Hematopoietic multipotent progenitor cell treated with erythropoietin and hydrocortisone succinate and interleukin-3 and kit ligand, for 17 days (in vitro differentiated cells): ENCODE measurements around the gene ERVW-1.
A peak's percentile ranks its signal among the peaks of the same experiment; 100 is the strongest.
"Not testable (repeated sequence)": the region's sequence is repeated elsewhere in the genome, so short reads cannot be mapped to it uniquely, and the experiment has no call there.

Experiments
- DNase-seq: peaks from one replicate; pipeline ENCODE4 v3.0.0-alpha.2; 2015; ENCODE audit warnings: low spot score

Gene ERVW-1

DNA sequence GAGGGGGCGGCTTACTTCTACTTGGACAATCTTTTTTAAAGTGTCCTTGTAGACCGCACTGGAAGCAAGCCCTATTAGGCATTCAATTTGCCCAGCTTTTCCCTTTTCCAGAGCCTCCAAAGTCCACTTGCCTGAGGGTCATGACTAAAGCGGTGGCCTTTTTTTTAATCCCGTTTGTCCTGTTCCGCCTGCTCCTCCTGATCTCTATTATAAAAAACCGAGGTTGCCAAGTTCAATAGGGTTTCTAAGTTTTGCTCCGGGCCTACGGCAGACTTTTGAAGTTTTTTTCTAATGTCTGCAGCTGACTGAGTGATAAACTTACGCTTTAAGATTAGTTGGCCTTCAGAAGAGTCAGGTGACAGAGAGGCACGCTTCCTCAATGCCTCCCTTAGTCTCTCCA is 3.8 kb downstream of the ERVW-1 start:
- DNase-seq = not testable (repeated sequence)

DNA sequence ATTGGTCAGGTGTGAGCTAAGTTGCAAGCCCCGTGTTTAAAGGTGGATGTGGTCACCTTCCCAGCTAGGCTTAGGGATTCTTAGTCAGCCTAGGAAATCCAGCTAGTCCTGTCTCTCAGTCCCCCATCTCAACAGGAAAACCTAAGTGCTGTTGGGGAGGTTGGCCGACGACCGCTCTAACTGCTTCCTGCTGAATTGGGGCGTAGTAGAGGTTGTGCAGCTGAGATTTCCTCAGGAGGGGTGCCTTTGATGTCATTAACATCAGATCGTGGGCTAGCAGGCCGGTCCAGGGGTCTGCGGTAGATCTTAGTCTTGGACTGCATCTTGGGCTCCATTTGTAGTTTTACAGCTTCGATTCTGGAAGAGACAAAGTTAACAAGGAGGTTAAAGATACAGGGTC is 9.2 kb downstream of the ERVW-1 start:
- DNase-seq = not testable (repeated sequence)

DNA sequence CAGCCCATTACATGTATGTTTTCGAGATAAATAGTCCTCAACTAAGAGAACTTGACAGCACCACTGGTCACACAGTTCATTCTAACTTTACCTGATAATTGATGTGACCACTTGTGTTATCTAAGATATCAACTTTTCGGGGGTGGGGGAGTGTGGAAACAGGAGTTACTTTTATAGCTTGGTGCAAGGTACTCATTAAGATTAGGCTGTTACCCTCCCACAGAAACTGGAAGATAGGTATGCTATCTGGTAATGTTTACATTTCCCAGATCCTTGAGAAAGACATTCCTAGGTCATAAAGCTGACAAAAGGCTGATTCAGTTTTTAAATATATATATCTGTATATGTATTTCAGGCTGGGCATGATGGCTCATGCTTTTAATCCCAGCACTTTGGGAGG is 11.1 kb downstream of the ERVW-1 start:
- DNase-seq = no peak

DNA sequence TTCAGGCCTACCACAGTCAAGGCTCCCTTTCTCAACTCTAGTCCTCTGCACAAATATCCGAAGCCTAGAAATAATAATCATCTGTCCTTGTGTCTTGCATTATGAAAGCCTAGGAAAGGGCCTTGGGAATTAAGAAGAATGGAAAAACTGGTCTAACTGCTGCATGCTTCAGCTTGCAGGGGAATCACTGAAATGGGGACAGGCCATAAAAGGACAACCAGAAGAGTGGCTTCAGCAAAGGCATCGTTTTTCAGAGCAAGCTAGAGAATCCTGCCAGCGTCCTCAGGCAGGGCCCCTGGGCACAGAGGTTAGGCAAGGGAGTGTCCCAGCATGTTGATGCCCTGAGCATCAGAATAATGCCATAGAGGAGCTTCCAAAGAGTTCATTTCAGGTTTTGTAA is 13.2 kb downstream of the ERVW-1 start:
- no peak for DNase-seq

DNA sequence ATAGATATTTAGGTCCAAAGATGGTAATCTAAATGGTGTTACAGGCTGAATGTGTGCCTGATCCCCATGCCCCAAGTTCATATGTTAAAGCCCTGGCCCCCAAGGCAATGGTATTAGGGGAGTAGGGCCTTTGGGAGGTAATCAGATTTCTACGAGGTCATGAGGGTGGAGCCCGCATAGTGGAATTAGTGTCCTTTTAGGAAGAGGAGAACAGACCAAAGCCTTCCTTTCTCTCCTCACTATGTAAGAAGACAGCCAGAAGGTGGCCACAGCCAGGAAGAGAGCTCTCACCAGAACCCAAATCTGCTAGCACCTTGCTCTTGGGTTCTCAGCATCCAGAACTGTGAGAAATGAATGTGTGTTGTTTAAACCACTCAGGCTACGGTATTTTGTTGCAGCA is 15.2 kb downstream of the ERVW-1 start:
- no peak for DNase-seq

DNA sequence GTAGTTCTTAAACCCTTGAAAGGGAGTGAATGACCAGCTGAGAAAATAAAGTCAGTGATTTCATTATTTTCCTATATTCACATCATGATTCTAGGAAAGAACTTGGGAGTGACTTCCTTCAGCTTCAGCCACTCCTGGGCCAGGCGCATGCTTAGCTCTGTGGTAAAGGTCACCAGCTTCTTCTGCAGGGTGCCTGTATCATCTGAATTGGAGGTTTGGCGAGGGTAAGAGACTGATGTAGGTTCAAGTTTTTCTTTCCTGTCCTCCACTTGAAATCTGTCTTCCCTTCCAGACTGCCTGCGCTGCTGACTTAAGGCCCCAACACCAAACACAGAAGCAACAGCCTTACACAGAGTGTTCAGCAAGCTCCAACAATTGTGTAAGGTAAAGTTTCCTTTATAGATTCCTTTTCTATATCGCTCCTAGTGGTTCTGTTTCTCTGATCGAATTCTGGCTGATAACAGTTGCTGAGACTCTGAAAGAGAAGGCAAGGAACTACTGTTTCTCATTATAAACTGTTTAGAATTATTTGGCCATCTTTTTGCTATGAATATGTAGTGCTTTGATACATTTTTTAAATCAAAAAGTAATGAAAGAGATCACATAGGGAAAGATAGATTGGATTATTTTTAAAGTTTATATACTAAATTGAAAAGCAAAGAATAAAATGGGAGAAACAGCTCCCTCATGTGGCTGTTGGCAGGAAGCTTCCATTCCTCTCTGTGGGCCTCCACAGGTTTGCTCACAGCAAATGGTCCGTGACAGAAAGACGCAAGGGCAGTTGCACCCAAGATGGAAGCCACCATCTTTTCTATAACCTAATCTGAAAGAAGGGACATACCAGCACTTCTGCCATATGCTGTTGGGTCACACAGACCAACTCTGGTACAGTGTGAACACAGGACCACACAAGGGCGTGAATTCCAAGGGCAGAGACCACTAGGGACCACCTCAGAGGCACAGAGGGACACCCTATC is 16.4 kb downstream of the ERVW-1 start:
- peak; percentile 41 for DNase-seq

DNA sequence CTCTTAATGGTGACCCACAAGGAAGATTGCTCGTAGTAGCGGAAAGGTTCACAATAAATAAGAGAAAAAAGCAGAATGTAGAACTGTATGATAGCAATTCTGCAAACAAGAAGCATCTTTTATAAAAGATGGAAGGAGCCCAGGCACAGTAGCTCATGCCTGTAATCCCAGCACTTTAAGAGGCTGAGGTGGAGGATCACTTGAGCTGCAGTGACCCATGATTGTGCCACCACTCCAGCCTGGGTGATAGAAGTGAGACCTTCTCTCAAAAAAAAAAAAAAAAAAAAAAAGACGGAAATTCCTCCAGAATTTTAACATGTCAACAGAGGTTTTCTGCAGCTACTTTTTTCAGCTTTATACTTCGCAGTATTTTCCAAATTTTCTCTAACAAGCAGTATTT is 17.2 kb downstream of the ERVW-1 start:
- DNase-seq = no peak

DNA sequence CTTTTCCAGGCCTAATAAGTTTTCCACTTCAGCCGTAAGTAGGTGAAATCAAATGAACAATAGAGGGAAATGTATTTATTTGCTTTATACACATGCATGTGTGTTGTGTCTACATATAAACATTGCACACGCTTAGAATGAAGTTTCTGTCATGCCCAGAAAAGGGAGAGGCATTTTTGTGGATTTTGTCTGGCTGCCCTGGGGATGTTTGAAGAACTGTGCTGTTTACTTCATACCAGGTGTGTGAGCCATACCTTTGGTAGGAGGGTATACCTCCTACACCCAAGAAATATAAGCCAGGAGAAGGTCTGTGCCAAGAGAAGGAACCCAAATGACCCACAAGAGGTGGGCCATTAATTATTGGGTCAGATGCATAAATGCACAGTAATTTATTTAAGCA is 17.6 kb downstream of the ERVW-1 start:
- DNase-seq = no peak

DNA sequence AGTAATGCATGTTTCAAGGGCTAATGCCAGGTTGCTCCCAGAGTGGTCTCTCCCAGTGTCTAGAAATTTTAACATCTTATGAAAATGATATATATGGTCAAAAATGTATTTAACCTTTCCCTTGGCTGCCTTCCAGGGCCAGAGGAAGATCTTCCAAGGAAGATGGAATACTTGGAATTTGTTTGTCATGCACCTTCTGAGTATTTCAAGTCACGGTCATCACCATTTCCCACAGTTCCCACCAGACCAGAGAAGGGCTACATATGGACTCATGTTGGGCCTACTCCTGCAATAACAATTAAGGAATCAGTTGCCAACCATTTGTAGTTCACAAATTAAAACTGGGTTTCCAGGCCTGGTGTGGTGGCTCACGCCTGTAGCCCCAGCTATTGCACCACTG is 21.5 kb downstream of the ERVW-1 start:
- DNase-seq = no peak

DNA sequence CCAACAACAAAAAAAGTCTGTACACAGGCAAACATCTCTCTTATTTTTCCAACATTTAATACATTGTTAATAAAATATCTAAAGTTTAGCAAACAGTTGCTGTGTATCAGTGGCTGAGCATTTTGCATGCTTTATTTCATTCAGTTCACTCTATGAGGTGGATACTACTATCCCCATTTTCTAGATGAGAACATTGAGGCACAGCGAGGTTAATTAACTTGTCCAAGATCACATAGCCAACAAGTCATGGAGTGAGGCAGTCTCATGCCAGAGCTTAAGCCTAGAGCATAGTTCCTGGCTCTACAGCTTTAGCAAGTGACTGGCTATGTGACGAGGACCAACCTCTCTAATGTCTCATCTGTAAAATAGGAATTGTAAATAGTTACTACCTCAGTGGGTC is 26.1 kb downstream of the ERVW-1 start:
- DNase-seq = no peak

DNA sequence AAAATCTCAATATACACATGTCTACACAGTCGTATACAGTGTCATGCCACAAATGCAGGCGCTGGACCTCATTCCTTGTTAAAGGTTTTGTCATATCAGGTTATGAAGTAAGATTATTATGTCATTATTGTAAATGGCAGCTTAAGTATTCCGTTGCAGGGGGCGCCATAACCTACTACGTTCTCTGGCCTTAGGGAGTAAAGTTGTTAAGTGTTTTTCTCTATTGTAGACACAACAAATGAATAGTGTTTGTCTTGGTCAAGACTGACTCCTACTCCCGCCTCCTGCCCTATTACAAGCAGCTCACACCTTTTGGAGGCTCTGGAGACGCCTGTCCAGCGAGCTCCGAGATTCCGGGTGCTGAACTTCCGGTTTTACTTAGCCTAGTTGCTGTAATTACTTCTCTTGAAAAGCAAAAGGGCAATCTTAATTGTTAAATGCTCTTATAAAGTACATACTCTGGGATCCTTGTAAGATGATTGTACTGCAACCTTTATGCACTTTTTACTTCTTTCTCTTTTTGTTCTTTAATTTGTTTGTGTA is 29.5 kb downstream of the ERVW-1 start:
- DNase-seq = peak; percentile 74

DNA sequence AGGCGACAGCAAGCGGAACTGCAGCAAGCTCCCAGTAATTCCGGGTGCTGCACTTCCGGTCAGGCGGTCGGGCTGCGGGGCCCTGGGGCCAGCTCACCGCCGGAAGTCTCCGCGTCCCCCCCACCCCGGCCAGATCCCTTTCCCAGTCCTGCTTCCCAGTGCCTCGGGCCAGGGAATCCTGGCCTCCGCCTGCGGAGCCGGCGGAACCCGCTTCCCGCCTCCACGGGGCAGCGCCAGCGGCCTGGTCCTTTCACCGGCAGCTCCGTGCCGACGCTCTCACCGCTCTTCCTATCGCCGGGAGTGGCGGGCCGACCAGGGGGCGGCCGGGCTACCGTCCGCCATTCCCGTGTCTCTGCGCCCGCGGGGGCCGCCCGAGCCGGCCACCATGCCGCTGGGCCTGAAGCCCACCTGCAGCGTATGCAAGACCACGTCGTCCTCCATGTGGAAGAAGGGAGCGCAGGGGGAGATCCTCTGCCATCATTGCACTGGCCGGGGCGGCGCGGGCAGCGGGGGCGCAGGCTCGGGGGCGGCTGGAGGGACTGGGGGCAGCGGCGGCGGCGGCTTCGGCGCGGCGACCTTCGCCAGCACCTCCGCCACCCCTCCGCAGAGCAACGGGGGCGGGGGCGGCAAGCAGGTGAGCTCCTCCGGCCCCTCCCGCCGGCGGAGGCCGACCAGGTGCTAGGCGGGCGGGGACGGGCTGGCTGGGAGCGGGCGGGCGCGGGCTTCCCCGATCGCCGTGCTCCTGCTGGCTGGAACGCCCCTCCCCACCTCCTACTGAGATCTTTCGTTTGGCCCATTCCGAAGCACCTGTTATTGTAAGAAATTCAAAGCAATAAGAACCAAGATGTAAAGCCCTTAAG is 30.2 kb downstream of the ERVW-1 start, which contains the start of gene GATAD1:
TSS of gene GATAD1 (plus strand) at position 138 of the 860 bp plus-strand sequence. CDS start at position 386, 248 bp downstream.
- DNase-seq = peak; percentile 88

DNA sequence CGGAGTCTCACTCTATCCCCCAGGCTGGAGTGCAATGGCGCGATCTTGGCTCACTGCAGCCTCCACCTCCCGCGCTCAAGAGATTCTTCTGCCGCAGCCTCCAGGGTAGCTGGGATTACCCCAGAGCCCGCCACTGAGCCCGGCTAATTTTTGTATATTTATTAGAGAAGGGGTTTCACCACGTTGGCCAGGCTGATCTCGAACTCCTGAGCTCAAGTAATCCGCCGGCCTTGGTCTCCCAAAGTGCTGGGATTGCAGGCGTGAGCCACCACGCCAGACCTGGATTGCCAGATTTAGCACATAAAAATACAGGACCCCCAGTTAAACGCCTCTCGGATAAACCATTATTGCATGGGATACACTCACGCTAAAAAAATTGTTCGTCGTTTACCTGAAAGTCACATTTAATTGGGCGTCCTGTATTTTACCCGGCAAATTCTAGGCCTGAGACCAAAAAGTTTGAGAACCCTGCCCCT is 30.8 kb downstream of the ERVW-1 start:
- DNase-seq = no peak

DNA sequence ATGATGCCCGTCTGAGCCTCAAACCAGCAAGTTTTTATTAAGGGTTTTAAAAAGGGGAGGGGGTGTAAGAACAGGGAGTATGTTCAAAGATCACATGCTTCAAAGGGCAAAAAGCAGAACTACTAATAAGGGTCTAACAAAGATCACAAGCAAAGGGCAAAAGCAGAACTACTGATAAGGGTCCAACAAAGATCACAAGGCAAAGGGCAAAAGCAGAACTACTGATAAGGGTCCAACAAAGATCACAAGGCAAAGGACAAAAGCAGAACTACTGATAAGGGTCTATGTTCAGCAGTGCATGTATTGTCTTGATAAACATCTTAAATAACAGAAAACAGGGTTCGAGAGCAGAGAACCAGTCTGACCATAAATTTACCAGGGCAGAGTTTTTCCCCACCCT is 35.0 kb downstream of the ERVW-1 start:
- DNase-seq = not testable (repeated sequence)

DNA sequence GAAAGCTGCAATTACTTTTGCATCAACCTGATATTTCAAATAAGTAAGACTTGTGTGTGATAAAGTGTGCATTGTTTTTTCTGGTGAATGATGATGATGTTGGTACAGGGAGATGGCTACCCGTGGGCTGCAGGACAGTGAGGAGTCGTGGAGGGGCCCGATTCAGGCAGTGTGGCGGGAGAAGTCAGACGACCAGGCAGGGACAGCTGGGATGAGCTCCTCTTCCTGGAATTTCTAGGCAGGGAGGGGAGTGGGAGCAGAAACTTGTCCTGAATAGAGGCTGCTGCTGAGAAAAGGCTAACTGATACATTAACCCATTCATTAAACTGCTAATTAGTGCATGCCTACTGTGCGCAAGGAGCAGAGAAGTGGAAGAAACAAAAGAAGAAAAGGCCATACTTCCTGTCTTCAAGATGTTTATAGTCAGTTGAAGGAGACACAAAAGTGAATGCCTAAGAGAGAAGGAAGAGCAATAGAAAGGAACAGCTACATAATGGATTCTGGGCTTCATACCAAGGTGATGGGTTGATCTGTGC is 39.7 kb downstream of the ERVW-1 start:
- no peak for DNase-seq

DNA sequence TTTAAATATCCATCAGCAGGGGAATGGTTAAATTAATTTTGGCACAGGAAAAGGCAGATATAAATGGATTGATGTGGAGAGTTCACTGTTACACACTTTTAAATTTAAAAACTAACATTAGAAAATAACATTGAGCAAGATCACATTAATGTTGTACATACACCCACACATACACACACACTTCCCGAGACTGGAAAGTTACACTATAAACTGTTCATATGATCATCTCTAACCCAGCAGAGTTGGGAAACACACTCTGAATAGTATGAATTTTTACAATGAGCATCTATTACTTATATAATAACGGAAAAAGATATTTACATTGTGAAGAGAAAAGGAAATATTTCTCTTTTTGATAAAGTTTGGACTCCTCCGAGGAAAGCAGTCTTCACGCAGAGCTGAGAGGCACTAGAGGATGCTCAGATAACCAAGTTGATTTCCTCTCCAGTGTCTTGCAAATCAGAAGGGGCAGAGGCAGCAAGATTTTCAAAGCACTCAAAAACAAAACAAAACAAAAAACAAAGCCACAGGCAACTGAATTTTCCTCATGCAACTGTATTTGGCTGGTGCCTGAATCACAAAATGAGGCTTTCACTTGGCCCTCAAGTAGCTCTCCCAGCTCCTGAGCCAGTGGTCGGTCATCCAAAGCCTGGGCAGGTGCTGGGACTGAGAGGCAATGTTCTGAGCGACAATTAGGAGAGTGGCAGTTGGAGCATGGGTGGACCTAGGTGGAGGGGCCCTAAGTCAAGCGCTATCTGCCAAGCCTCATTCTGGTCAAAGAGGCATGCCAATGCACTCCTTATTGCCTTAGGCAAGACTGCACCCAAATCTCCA is 40.9 kb downstream of the ERVW-1 start:
- DNase-seq = no peak

DNA sequence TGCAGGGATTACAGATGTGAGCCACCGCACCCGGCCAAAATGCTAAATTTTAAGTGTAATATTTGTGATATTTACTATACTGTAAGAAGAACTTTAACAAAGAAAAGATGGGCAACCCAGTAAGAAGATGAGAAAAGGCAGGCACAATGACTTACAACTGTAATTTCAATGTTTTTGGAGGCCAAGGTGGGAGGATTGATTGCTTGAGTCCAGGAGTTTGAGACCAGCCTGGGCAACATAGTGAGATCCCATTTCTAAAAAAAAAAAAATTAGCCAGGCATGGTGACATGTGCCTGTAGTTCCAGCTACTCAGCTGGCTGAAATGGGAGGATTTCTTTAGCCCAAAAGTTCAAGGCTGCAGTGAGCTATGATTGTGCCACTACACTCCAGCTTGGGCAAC is 42.2 kb downstream of the ERVW-1 start:
- DNase-seq = no peak

DNA sequence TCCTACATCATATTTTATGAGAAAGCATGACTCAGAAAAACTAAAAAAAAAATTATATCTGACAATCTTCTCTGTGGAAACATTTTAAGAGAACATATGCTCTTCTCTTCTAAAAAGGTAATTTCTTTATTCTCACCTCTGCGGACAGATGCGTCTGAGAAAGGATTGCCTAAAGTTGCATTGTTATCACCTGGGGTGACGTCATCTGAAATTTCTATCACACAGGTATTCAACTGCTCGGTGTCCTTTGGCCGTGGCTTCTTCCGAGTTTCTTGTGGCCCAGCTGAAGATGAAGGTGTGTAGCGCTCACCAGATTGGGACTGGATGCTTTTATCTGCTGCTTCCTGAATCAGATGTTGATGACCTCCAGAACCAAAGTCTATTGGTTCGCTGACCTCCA is 44.7 kb downstream of the ERVW-1 start:
- no peak for DNase-seq

DNA sequence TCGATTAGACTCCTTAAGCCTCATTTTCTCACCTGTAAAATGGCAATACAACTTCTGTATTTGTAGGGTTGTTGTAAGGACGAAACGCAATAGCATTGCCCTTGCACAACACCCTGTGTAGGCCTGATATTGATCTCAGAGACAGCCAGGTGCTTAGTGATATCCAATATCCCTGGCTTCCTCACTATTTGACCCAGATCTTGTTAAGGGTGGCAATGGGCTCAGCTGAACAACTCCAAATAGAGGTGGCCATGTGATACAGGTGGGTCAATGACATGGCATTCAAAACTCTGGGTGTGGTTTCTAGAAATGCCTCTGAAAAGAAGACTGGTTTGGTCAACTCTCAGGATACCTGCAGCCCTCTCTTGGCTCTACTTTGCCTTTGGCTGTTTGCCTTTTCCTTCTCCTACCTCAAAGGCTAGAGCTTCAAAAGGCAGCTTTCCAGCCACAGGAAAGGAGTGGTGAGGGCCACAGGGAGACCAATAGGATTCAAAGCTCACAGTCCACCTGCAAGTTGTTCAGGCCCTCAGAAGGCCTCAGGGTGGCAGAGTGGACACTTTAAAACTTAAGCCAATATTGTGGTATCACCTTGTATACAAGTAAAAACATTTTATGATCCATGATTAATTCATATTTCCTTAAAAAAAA is 45.3 kb downstream of the ERVW-1 start:
- no peak for DNase-seq

DNA sequence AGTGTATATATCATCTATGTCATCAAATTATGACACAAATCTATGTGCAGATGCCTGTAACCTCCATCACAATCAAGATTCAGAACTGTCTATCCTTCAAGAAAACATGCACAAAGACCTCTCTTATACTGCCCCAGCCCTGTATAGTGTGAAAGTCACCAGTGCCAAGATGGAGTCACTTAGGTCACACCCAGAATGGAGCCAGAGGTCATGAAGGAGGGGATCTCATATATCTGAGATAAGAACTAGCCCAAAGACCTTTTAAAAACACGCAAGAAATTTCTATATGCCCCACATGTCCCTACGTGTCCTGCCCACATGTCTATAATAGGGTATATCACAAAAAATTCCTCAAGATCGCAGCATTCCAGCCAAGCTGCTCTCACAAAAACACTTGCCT is 50.6 kb downstream of the ERVW-1 start:
- no peak for DNase-seq
